Common myeloid progenitor, CD34-positive (primary cell): ENCODE results near the gene GP5. TPM values are rescaled to one million over a fixed set of nuclear protein-coding genes. Genes with fewer than 3 reads are reported as not detected.

Source experiments
- CTCF ChIA-PET: fragments of 350-600 bp; sonication (Branson Sonifier 250); formaldehyde crosslinking; loops from one replicate; lab custom pipeline; 2021; ENCODE audit warnings: antibody characterized with exemption; lab: Charles Lee
- POLR2A ChIA-PET: fragments of 350-600 bp; sonication (Branson Sonifier 250); formaldehyde crosslinking; loops from one replicate; lab custom pipeline; 2021; ENCODE audit warnings: antibody characterized with exemption; lab: Charles Lee
- DNase-seq, 3 donors: peaks; one replicate each; pipeline versions ENCODE4 v3.0.0 to v3.0.0-alpha.2; 2013
- H3K27ac ChIP-seq, 2 experiments: 1 replicate in 1 of 2; 2 replicates in 1 of 2; pipeline ENCODE4 v1.7.0; 2013; ENCODE audit warnings: inconsistent platforms in 2 of 2, low read length in 2 of 2, mild to moderate bottlenecking in 2 of 2, low read depth in 1 of 2, moderate library complexity in 1 of 2; ENCODE audit not compliant: severe bottlenecking in 2 of 2, insufficient read depth in 1 of 2, poor library complexity in 1 of 2
- H3K27me3 ChIP-seq, 5 experiments: replicated peaks in 2 of 5; 1 replicate in 3 of 5; 2 replicates in 2 of 5; pipeline versions ENCODE4 v1.6.1 to v1.7.0; 2013; ENCODE audit warnings: low read length in 4 of 5, mild to moderate bottlenecking in 2 of 5, moderate library complexity in 2 of 5, inconsistent platforms in 1 of 5; ENCODE audit not compliant: insufficient read depth in 5 of 5, control insufficient read depth in 4 of 5
- H3K36me3 ChIP-seq, 4 experiments: 1 replicate in 2 of 4; 2 replicates in 2 of 4; pipeline versions ENCODE4 v1.6.1 to v1.7.0; 2013; ENCODE audit warnings: low read length in 3 of 4, control low read depth in 1 of 4, mild to moderate bottlenecking in 1 of 4; ENCODE audit not compliant: control insufficient read depth in 4 of 4, insufficient read depth in 4 of 4
- H3K4me1 ChIP-seq, 4 experiments: 1 replicate in 3 of 4; 2 replicates in 1 of 4; pipeline versions ENCODE4 v1.6.1 to v1.7.1; 2013; ENCODE audit warnings: low read length in 3 of 4, mild to moderate bottlenecking in 3 of 4, control low read depth in 1 of 4, inconsistent platforms in 1 of 4, moderate library complexity in 1 of 4; ENCODE audit not compliant: control insufficient read depth in 4 of 4, insufficient read depth in 4 of 4; ENCODE audit errors: control extremely low read depth in 1 of 4
- H3K4me3 ChIP-seq, 7 experiments: 1 replicate in 4 of 7; 2 replicates in 3 of 7; pipeline versions ENCODE4 v1.5.1 to v1.7.0; 2013; ENCODE audit warnings: mild to moderate bottlenecking in 7 of 7, low read length in 6 of 7, moderate library complexity in 6 of 7, inconsistent platforms in 2 of 7, low read depth in 2 of 7, control low read depth in 1 of 7; ENCODE audit not compliant: insufficient read depth in 4 of 7, control insufficient read depth in 1 of 7; ENCODE audit errors: extremely low read depth in 1 of 7
- H3K9me3 ChIP-seq, 5 experiments: 1 replicate in 4 of 5; 2 replicates in 1 of 5; pipeline versions ENCODE4 v1.6.1 to v1.7.1; 2013; ENCODE audit warnings: low read length in 4 of 5, mild to moderate bottlenecking in 2 of 5, inconsistent platforms in 1 of 5, low read depth in 1 of 5, moderate library complexity in 1 of 5; ENCODE audit not compliant: control insufficient read depth in 4 of 5, insufficient read depth in 2 of 5; ENCODE audit errors: control extremely low read depth in 1 of 5
- WGBS: methylation state at CpG from one replicate; pipeline ENCODE4 v1.1.5; 2013; ENCODE audit not compliant: insufficient coverage; 5-methylcytosine and 5-hydroxymethylcytosine counted together
- polyA plus RNA-seq: library from polyadenylated mRNA; unstranded; fragments of 120-200 nt; gene quantifications from one replicate; pipeline ENCODE4 v1.2.1, GENCODE V29; 2013

Gene GP5, protein sequence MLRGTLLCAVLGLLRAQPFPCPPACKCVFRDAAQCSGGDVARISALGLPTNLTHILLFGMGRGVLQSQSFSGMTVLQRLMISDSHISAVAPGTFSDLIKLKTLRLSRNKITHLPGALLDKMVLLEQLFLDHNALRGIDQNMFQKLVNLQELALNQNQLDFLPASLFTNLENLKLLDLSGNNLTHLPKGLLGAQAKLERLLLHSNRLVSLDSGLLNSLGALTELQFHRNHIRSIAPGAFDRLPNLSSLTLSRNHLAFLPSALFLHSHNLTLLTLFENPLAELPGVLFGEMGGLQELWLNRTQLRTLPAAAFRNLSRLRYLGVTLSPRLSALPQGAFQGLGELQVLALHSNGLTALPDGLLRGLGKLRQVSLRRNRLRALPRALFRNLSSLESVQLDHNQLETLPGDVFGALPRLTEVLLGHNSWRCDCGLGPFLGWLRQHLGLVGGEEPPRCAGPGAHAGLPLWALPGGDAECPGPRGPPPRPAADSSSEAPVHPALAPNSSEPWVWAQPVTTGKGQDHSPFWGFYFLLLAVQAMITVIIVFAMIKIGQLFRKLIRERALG
- 0.16 TPM for polyA plus RNA-seq

DNA sequence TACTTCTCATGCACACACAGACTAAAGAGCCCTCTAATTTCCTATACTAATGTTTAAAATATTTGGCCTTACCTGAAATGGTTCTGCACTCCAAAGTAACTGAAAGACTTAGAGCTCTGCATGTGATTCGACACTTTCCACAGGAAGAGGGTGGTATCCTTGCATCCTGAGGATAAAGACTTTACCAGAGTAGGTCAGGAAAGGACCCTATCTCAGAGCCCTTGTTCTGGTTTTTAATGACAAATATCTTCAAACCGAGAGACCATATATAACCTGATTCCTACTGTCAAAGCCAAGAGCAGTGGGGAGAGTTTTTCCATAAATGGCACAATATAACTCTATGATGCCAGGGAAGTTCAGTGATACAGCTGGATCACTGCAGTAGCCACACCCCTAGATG, at the start of gene GP5:
Gene GP5, minus strand, starts transcription at position 101 of the 400 bp plus-strand sequence. CDS start 984 bp downstream, outside the sequence.
- no CpG with 5 or more reads among the region's 2 CpGs for WGBS
- Histone ChIP-seq H3K27me3 (peaks cover 0 to 33% (median 12%) of the 10 kb centered on the region in 5 experiments), H3K36me3 (peaks cover 0 to 1% (median 0%) of the 10 kb centered on the region in 4 experiments), H3K9me3 (no peaks in the 10 kb centered on the region), H3K4me1 (peaks cover 15 to 45% (median 39%) of the 10 kb centered on the region in 4 experiments), H3K27ac (no peak within 1 kb of the TSS), H3K4me3 (peak within 1 kb of the TSS in 6 of 7 experiments; percentile 35 to 74 (median 58))
- DNase-seq = peak in 2 of 3 donors; percentile 44 to 62
- ChIA-PET POLR2A (no interaction called here), CTCF (interaction anchor here (1.1 to 16.0 kb wide), 3 partner anchors 12 to 62 kb away, joined by 3 to 349 read pairs (median 5); no protein-coding TSS in a partner anchor)

DNA sequence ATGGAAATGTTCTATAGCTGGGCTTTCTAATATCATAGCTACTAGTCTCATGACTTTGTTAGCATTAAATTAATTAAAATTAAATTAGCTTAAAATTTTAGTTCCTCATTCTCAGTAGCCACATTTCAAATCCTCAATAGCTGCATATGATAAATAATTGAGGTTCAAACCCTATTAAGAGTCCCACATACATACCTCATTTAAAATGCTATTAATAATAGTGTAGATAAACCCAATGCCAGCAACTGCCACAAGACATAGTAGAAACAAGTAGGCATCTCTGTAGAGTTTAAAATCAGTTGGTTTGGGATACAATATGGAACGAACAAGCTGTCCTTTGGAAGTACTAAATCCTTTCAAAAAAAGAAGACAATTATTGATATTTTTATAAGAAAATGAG, 48.6 kb upstream of the GP5 start:
- Histone ChIP-seq H3K27ac (no peak overlapping the region), H3K27me3 (no peaks in the 10 kb centered on the region), H3K36me3 (peaks cover 26 to 72% (median 46%) of the 10 kb centered on the region in 4 experiments), H3K4me1 (no peaks in the 10 kb centered on the region), H3K4me3 (no peak overlapping the region), H3K9me3 (no peaks in the 10 kb centered on the region)
- no peak for DNase-seq
- POLR2A ChIA-PET = no interaction called here
- CTCF ChIA-PET = interaction anchor here (0.6 to 1.7 kb wide), 7 partner anchors 23 to 272 kb away, joined by 3 to 4 read pairs (median 3); no protein-coding TSS in a partner anchor
- WGBS = no CpG with 5 or more reads among the region's 1 CpG

DNA sequence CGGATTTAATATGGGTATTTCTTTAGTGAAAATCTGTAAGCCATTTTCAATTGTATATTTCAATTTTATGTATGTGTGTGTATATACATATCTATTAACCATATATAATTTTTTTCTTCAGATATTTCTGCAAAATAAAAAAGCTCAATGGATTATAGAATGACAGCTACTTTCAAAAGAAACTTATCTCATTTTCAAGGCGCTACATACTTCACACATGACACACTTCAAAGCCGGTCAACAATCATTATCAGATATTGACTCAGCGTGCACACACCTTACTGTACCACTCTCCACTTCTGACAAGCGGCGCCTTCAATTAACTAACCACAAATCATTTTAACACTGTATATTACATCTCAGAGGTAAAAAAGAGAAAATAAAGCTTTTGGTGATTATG, 48.1 kb upstream of the GP5 start:
- POLR2A ChIA-PET = no interaction called here

DNA sequence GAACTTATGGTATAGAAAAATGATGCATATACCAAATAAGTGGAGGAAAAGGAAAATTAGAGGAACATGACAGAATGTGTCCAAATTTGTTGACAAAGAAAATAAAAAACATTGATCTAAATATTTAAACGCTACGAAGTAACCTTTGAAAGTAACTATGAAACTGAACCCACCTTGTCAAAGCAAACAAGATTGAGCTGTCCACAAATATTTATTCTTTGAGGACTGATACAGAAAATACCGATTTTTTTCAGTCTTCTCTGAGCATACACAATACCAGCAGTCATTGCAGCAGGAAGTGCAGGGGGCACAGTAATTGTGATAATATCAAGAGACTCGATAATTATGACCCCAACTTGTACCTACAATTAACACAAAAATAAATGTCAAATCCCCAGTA, 47.7 kb upstream of the GP5 start:
- POLR2A ChIA-PET = no interaction called here
- Histone ChIP-seq H3K27me3 (no peaks in the 10 kb centered on the region), H3K4me3 (no peak overlapping the region), H3K9me3 (no peaks in the 10 kb centered on the region), H3K36me3 (peaks cover 24 to 74% (median 45%) of the 10 kb centered on the region in 4 experiments), H3K27ac (no peak overlapping the region), H3K4me1 (no peaks in the 10 kb centered on the region)
- WGBS = 94% methylated on average over 3 of the region's 4 CpGs
- CTCF ChIA-PET = interaction anchor here (1.1 to 1.7 kb wide), 4 partner anchors 22 to 39 kb away, joined by 3 to 4 read pairs (median 3); no protein-coding TSS in a partner anchor
- no peak for DNase-seq

More for the DNA sequence above, 48.1 kb upstream of the GP5 start:
- no peaks in the 10 kb centered on the region for H3K9me3 ChIP-seq
- H3K4me3 ChIP-seq = no peak overlapping the region
- peaks cover 26 to 74% (median 44%) of the 10 kb centered on the region in 4 experiments for H3K36me3 ChIP-seq
- H3K4me1 ChIP-seq = no peaks in the 10 kb centered on the region
- WGBS = 100% methylated on average over 1 of the region's 6 CpGs
- no peaks in the 10 kb centered on the region for H3K27me3 ChIP-seq
- H3K27ac ChIP-seq = no peak overlapping the region
- CTCF ChIA-PET = interaction anchor here (0.6 to 1.7 kb wide), 7 partner anchors 22 to 273 kb away, joined by 3 to 4 read pairs (median 3); no protein-coding TSS in a partner anchor
- no peak for DNase-seq

DNA sequence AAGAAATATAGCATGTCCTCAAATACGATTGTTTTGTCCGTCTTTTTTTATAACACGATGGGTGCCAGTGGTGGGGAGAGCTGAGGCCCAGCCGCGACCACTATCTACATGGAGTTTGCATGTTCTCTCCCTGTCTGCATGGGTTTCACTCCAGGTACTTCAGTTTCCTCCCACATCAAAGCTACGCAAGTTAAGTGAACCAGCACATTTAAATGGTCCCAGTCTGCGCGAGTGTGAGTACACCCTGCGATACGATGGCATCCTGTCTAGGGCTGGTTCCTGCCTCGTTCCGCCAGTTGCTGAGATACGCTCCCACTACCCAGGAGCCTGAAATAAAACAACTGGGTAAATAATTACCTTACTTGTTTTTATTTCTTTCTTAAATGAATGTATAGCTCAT, 47.1 kb upstream of the GP5 start:
- ChIA-PET CTCF (interaction anchor here (1.3 kb wide), 1 partner anchor 21 kb away, joined by 3 read pairs; no protein-coding TSS in a partner anchor), POLR2A (no interaction called here)
- Histone ChIP-seq H3K27me3 (no peaks in the 10 kb centered on the region), H3K4me3 (no peak overlapping the region), H3K27ac (no peak overlapping the region), H3K4me1 (no peaks in the 10 kb centered on the region), H3K36me3 (peaks cover 21 to 72% (median 43%) of the 10 kb centered on the region in 4 experiments), H3K9me3 (no peaks in the 10 kb centered on the region)
- 96% methylated on average over 10 of the region's 13 CpGs for whole genome bisulfite sequencing
- DNase-seq = no peak

DNA sequence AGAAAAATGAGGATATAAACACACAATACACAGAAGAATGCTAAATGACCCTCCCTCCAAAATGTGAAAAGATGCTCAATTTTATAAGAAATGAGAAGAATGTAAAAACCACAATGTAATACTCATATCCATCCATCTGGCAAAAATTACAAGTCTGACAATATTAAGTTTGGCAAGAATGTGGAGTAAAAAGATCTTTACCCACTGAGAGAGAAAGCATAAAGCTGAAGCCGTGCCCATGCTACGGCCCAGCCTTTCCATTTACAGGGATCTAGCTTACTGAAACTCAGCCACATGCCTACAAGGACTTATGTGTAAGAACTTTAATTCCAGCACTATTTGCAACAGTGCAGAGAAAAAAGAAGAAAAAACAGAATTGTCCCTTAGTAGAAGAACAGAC, 44.8 kb upstream of the GP5 start:
- H3K9me3 ChIP-seq = no peaks in the 10 kb centered on the region
- DNase-seq = no peak
- no peaks in the 10 kb centered on the region for H3K27me3 ChIP-seq
- 100% methylated on average over 2 of the region's 2 CpGs for WGBS
- no peak overlapping the region for H3K4me3 ChIP-seq
- POLR2A ChIA-PET = no interaction called here
- H3K27ac ChIP-seq = no peak overlapping the region
- H3K4me1 ChIP-seq = peaks cover 0 to 5% (median 2%) of the 10 kb centered on the region in 4 experiments
- CTCF ChIA-PET = no interaction called here
- H3K36me3 ChIP-seq = peaks cover 18 to 68% (median 39%) of the 10 kb centered on the region in 4 experiments
